Measurements from ENCODE around the gene TRAPPC13.

- TF ChIP-seq EZH2phosphoT487 (conservative IDR thresholded peaks at IDR 0.05; ENCODE audit: low read length) (no peak), CTCF (IDR thresholded peaks at IDR 0.05; ENCODE audit: insufficient read depth, low read length, poor library complexity, severe bottlenecking) (no peak)
Measured at GRCh38 chr5:65577141-65577540, 47.7 kb upstream of the TRAPPC13 start.
